ENCODE results near the gene DCD. TPM values are rescaled to one million over a fixed set of nuclear protein-coding genes. Genes with fewer than 3 reads are reported as not detected.

The DCD gene
- total RNA-seq, 1 donor from 2014 or later = not detected

- intact Hi-C loops (cut with DNase I) = no loop called here
- no peak within 1 kb of the TSS for H3K27ac ChIP-seq
- no peak for ATAC-seq
Observed at GRCh38 chr12:54634795-54635194, 13.4 kb downstream of the DCD start, which contains the start of gene LACRT. TSS of gene LACRT (minus strand) at chr12:54634895. CDS start at chr12:54634841, 54 bp downstream.

GRCh38 chr12:54631988-54632728, 16.0 kb downstream of the DCD start:
- Histone ChIP-seq H3K27me3 (ENCODE audit: low read depth) (peaks cover 5% of the 10 kb centered on the region), H3K9me3 (no peaks in the 10 kb centered on the region), H3K27ac (no peak overlapping the region), H3K4me3 (no peak overlapping the region), H3K4me1 (no peaks in the 10 kb centered on the region), H3K36me3 (no peaks in the 10 kb centered on the region)
- ATAC-seq = no peak
- intact Hi-C loops (cut with DNase I) = no loop called here
- no peak for DNase-seq
- no peak for TF ChIP-seq CTCF (IDR thresholded peaks at IDR 0.05)

More at GRCh38 chr12:54634795-54635194, 13.4 kb downstream of the DCD start, which contains the start of gene LACRT:
- Histone ChIP-seq H3K4me3 (no peak within 1 kb of the TSS), H3K36me3 (no peaks in the 10 kb centered on the region), H3K27me3 (ENCODE audit: low read depth) (peaks cover 5% of the 10 kb centered on the region), H3K9me3 (no peaks in the 10 kb centered on the region), H3K4me1 (no peaks in the 10 kb centered on the region)
- DNase-seq = no peak
- no peak for TF ChIP-seq CTCF (IDR thresholded peaks at IDR 0.05)

DNA sequence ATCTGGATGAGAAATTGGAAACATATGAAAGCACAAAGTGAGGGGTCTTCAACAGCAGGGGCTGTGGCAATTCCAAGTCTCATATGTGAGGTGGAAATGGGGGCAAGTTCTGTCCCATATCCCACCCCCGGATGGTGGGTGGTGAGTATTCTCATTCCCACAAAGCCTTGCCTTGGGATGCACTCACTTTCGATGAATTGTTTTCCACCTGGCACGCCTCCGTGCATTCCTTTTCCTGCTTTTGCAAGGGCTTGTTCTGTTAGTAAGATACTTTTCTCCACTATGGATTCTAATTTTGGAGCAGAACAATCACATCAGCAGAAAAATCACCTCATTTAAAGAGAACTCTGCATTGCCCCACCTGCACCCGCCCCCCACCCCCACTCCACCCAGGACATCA, 16.6 kb downstream of the DCD start:
- Histone ChIP-seq H3K9me3 (no peaks in the 10 kb centered on the region), H3K4me3 (no peak overlapping the region), H3K27me3 (ENCODE audit: low read depth) (peaks cover 5% of the 10 kb centered on the region), H3K27ac (no peak overlapping the region), H3K36me3 (no peaks in the 10 kb centered on the region), H3K4me1 (no peaks in the 10 kb centered on the region)
- ATAC-seq = no peak
- no peak for TF ChIP-seq CTCF (IDR thresholded peaks at IDR 0.05)
- no peak for DNase-seq
- intact Hi-C loops (cut with DNase I) = no loop called here

DNA sequence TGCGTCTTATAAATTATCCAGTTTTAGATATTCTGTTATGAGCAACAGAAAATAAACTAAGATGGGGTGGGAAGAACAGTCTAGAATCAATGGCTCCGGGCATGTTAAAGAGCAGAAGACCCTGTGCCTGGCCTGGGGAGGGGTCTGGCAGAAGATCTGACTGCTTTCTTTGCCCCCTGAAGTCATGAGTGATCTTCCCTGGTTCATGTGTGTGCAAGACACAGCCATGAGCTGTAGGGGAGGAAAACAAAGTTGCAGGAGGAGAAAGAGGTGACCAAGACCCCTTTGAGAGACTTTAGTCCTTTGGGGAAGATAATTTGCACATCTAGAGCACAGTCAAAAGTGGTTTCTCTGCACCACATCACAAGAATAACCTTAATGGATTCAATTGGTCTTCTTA, 18.2 kb downstream of the DCD start:
- no peak for TF ChIP-seq CTCF (IDR thresholded peaks at IDR 0.05)

DNA sequence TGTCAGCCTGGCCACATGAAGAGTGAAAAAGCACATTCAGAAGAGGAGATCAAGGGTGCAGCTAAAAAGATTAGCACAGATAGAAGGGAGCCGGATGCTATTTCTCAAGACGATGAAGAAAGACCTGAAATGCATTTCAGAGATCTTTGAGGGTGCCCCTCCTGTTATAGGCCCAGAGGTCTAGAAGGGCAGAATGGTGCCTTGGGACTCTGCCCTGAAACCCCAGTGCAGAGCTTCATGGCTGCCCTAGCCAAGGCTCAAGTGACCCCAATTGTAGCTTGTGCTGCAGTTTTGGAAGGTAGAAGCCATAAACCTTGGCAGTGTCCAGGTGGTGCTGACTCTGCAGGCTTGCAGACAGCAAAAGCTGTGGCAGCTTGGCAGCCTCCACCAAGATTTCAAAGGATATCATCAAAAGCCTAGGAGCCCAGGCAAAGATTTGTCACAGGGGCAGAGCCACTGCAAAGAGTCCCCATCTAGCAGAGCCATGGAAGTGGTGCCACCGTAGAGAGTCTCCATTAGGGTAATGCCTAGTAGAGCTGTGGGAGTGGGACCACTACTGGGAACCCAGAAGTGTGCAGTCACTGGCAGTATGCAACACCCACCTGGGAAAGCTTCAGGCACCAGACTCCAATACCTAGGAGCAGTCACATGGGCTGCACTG, 19.8 kb downstream of the DCD start:
- Histone ChIP-seq H3K36me3 (no peaks in the 10 kb centered on the region), H3K27me3 (ENCODE audit: low read depth) (peaks cover 10% of the 10 kb centered on the region), H3K4me1 (no peaks in the 10 kb centered on the region), H3K9me3 (no peaks in the 10 kb centered on the region), H3K27ac (no peak overlapping the region), H3K4me3 (no peak overlapping the region)
- DNase-seq = no peak
- intact Hi-C loops (cut with DNase I) = no loop called here
- TF ChIP-seq CTCF (IDR thresholded peaks at IDR 0.05) = no peak
- no peak for ATAC-seq

More for the DNA sequence above, 18.2 kb downstream of the DCD start:
- H3K27ac ChIP-seq = no peak overlapping the region
- ATAC-seq = no peak
- intact Hi-C loops (cut with DNase I) = no loop called here
- peaks cover 10% of the 10 kb centered on the region for H3K27me3 ChIP-seq (ENCODE audit: low read depth)
- DNase-seq = no peak
- H3K4me3 ChIP-seq = no peak overlapping the region
- H3K36me3 ChIP-seq = no peaks in the 10 kb centered on the region
- no peaks in the 10 kb centered on the region for H3K4me1 ChIP-seq
- H3K9me3 ChIP-seq = no peaks in the 10 kb centered on the region

Measured in lower lobe of right lung (tissue), 2 donors.